Mucosa of stomach (tissue), 1 donor: ENCODE data around the gene AQP6.

Experiments
- H3K27me3 ChIP-seq: one replicate; pipeline ENCODE4 v1.7.0; 2013; ENCODE audit warnings: mild to moderate bottlenecking, low read length; ENCODE audit not compliant: control insufficient read depth, insufficient read depth
- H3K36me3 ChIP-seq: one replicate; pipeline ENCODE4 v1.7.0; 2013; ENCODE audit warnings: low read length; ENCODE audit not compliant: control insufficient read depth, insufficient read depth
- H3K4me1 ChIP-seq: one replicate; pipeline ENCODE4 v1.7.0; 2013; ENCODE audit warnings: mild to moderate bottlenecking, low read length; ENCODE audit not compliant: control insufficient read depth, insufficient read depth
- H3K4me3 ChIP-seq: one replicate; pipeline ENCODE4 v1.7.0; 2013; ENCODE audit warnings: low read length
- H3K9ac ChIP-seq: one replicate; pipeline ENCODE4 v1.7.0; 2013; ENCODE audit warnings: mild to moderate bottlenecking, low read length, moderate library complexity
- H3K9me3 ChIP-seq: one replicate; pipeline ENCODE4 v1.7.0; 2013; ENCODE audit warnings: mild to moderate bottlenecking, low read length, moderate library complexity; ENCODE audit not compliant: control insufficient read depth
- donor health status: Pancreatic carcinoma.

The AQP6 gene

GRCh38 chr12:49970658-49971057 lies 2.1 kb upstream of the AQP6 start:
- Histone ChIP-seq H3K4me1 (peaks cover 30% of the 10 kb centered on the region), H3K4me3 (no peak overlapping the region), H3K27me3 (peaks cover 19% of the 10 kb centered on the region), H3K36me3 (no peaks in the 10 kb centered on the region), H3K9ac (no peak overlapping the region), H3K9me3 (no peaks in the 10 kb centered on the region)

- Histone ChIP-seq H3K4me3 (no peak overlapping the region), H3K4me1 (peaks cover 30% of the 10 kb centered on the region), H3K27me3 (peaks cover 19% of the 10 kb centered on the region), H3K36me3 (no peaks in the 10 kb centered on the region), H3K9ac (no peak overlapping the region), H3K9me3 (no peaks in the 10 kb centered on the region)
Measured at GRCh38 chr12:49971141-49971540, 1.6 kb upstream of the AQP6 start.

- Histone ChIP-seq H3K9ac (no peak overlapping the region), H3K36me3 (no peaks in the 10 kb centered on the region), H3K9me3 (no peaks in the 10 kb centered on the region), H3K27me3 (peaks cover 19% of the 10 kb centered on the region), H3K4me1 (peaks cover 29% of the 10 kb centered on the region), H3K4me3 (no peak overlapping the region)
Measured at GRCh38 chr12:49972129-49972528, 618 bp upstream of the AQP6 start.

GRCh38 chr12:49973361-49973830 lies 649 bp downstream of the AQP6 start:
- H3K9me3 ChIP-seq = no peaks in the 10 kb centered on the region
- no peak overlapping the region for H3K4me3 ChIP-seq
- peaks cover 16% of the 10 kb centered on the region for H3K4me1 ChIP-seq
- no peak overlapping the region for H3K9ac ChIP-seq
- peaks cover 11% of the 10 kb centered on the region for H3K27me3 ChIP-seq
- no peaks in the 10 kb centered on the region for H3K36me3 ChIP-seq

GRCh38 chr12:49974231-49974675 lies 1.5 kb downstream of the AQP6 start:
- H3K4me1 ChIP-seq = peaks cover 12% of the 10 kb centered on the region
- H3K9me3 ChIP-seq = no peaks in the 10 kb centered on the region
- peaks cover 3% of the 10 kb centered on the region for H3K27me3 ChIP-seq
- H3K36me3 ChIP-seq = no peaks in the 10 kb centered on the region
- no peak overlapping the region for H3K9ac ChIP-seq
- no peak overlapping the region for H3K4me3 ChIP-seq

GRCh38 chr12:49974677-49975317 lies 2.0 kb downstream of the AQP6 start:
- Histone ChIP-seq H3K9ac (no peak overlapping the region), H3K4me1 (peaks cover 12% of the 10 kb centered on the region), H3K27me3 (no peaks in the 10 kb centered on the region), H3K36me3 (no peaks in the 10 kb centered on the region), H3K4me3 (no peak overlapping the region), H3K9me3 (no peaks in the 10 kb centered on the region)

GRCh38 chr12:49975318-49975761 lies 2.6 kb downstream of the AQP6 start:
- H3K4me1 ChIP-seq = peaks cover 12% of the 10 kb centered on the region
- no peaks in the 10 kb centered on the region for H3K9me3 ChIP-seq
- H3K4me3 ChIP-seq = no peak overlapping the region

GRCh38 chr12:49976557-49976956 lies 3.8 kb downstream of the AQP6 start:
- Histone ChIP-seq H3K9me3 (no peaks in the 10 kb centered on the region), H3K27me3 (no peaks in the 10 kb centered on the region), H3K4me1 (peaks cover 12% of the 10 kb centered on the region), H3K36me3 (no peaks in the 10 kb centered on the region), H3K4me3 (no peak overlapping the region), H3K9ac (no peak overlapping the region)

More at GRCh38 chr12:49975318-49975761, 2.6 kb downstream of the AQP6 start:
- Histone ChIP-seq H3K36me3 (no peaks in the 10 kb centered on the region), H3K9ac (no peak overlapping the region), H3K27me3 (no peaks in the 10 kb centered on the region)

- Histone ChIP-seq H3K4me1 (peaks cover 12% of the 10 kb centered on the region), H3K9ac (no peak overlapping the region), H3K27me3 (no peaks in the 10 kb centered on the region), H3K4me3 (no peak overlapping the region), H3K9me3 (no peaks in the 10 kb centered on the region), H3K36me3 (no peaks in the 10 kb centered on the region)
Measured at GRCh38 chr12:49978125-49978524, 5.4 kb downstream of the AQP6 start.

- no peaks in the 10 kb centered on the region for H3K27me3 ChIP-seq
- H3K36me3 ChIP-seq = no peaks in the 10 kb centered on the region
- peaks cover 9% of the 10 kb centered on the region for H3K4me1 ChIP-seq
- H3K4me3 ChIP-seq = no peak overlapping the region
- no peaks in the 10 kb centered on the region for H3K9me3 ChIP-seq
- no peak overlapping the region for H3K9ac ChIP-seq
Measured at GRCh38 chr12:49979016-49979586, 6.4 kb downstream of the AQP6 start.

- Histone ChIP-seq H3K27me3 (no peaks in the 10 kb centered on the region), H3K9me3 (no peaks in the 10 kb centered on the region), H3K4me3 (no peak overlapping the region), H3K4me1 (peaks cover 2% of the 10 kb centered on the region), H3K36me3 (no peaks in the 10 kb centered on the region), H3K9ac (no peak overlapping the region)
Measured at GRCh38 chr12:49979791-49980190, 7.0 kb downstream of the AQP6 start.

- no peaks in the 10 kb centered on the region for H3K27me3 ChIP-seq
- H3K9me3 ChIP-seq = no peaks in the 10 kb centered on the region
- H3K4me3 ChIP-seq = no peak overlapping the region
- no peaks in the 10 kb centered on the region for H3K4me1 ChIP-seq
- H3K36me3 ChIP-seq = no peaks in the 10 kb centered on the region
- no peak overlapping the region for H3K9ac ChIP-seq
Measured at GRCh38 chr12:49980501-49981349, 8.0 kb downstream of the AQP6 start.
